Measurements from ENCODE around the gene CDC42SE2.

- TF ChIP-seq, protein P1, sequence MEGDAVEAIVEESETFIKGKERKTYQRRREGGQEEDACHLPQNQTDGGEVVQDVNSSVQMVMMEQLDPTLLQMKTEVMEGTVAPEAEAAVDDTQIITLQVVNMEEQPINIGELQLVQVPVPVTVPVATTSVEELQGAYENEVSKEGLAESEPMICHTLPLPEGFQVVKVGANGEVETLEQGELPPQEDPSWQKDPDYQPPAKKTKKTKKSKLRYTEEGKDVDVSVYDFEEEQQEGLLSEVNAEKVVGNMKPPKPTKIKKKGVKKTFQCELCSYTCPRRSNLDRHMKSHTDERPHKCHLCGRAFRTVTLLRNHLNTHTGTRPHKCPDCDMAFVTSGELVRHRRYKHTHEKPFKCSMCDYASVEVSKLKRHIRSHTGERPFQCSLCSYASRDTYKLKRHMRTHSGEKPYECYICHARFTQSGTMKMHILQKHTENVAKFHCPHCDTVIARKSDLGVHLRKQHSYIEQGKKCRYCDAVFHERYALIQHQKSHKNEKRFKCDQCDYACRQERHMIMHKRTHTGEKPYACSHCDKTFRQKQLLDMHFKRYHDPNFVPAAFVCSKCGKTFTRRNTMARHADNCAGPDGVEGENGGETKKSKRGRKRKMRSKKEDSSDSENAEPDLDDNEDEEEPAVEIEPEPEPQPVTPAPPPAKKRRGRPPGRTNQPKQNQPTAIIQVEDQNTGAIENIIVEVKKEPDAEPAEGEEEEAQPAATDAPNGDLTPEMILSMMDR (IDR thresholded peaks at IDR 0.05), result no peak
- TF ChIP-seq POLR2A (IDR thresholded peaks at IDR 0.05), result no peak
Observed at GRCh38 chr5:131338051-131338453, 74.2 kb downstream of the CDC42SE2 start.

Data from esophagus squamous epithelium (tissue), 4 donors.